Gastrocnemius medialis (tissue), 4 donors: Measurements from ENCODE around the gene FLT3LG. TPM values are rescaled to one million over a fixed set of nuclear protein-coding genes. Genes with fewer than 3 reads are reported as not detected.

Experiments used
- ATAC-seq, 2 donors: fragments of 150-250 bp; one replicate each; pipeline ENCODE4 v1.9.1; 2016
- DNase-seq, 2 donors: peaks; one replicate each; pipeline ENCODE4 v3.0.0-alpha.2; 2019
- H3K27ac ChIP-seq, 4 donors: fragments of 200-600 bp; sonication (generic); 1 replicate in 1 of 4; 2 replicates in 3 of 4; pipeline ENCODE4 v1.5.1; 2016 to 2018; ENCODE audit warnings: mild to moderate bottlenecking in 2 of 4, moderate library complexity in 1 of 4
- H3K27me3 ChIP-seq, 3 donors: fragments of 200-600 bp; sonication (generic) in 2 of 3; 1 replicate in 1 of 3; 2 replicates in 2 of 3; pipeline versions ENCODE4 v1.5.1 to v1.6.0; 2016 to 2019; ENCODE audit warnings: mild to moderate bottlenecking in 1 of 3, moderate library complexity in 1 of 3
- H3K36me3 ChIP-seq, 2 donors: fragments of 200-600 bp; sonication (generic) in 1 of 2; one replicate each; pipeline ENCODE4 v1.5.1; 2017 to 2018
- H3K4me1 ChIP-seq, 2 donors: fragments of 200-600 bp; sonication (generic) in 1 of 2; one replicate each; pipeline ENCODE4 v1.5.1; 2016 to 2017; ENCODE audit warnings: mild to moderate bottlenecking in 2 of 2
- H3K4me3 ChIP-seq, 4 donors: fragments of 200-600 bp; sonication (generic) in 3 of 4; 1 replicate in 1 of 4; 2 replicates in 3 of 4; pipeline ENCODE4 v1.5.1; 2016 to 2019; ENCODE audit warnings: mild to moderate bottlenecking in 2 of 4
- H3K9me3 ChIP-seq, 3 donors: fragments of 200-600 bp; sonication (generic) in 2 of 3; 1 replicate in 1 of 3; 2 replicates in 2 of 3; pipeline ENCODE4 v1.5.1; 2016 to 2019
- CTCF ChIP-seq, 5 experiments: fragments of 450-650 bp in 3 of 5; fragments of 200-600 bp in 2 of 5; sonication (generic) in 2 of 5; IDR thresholded peaks in 4 of 5; conservative IDR thresholded peaks in 1 of 5; 1 replicate in 4 of 5; 2 replicates in 1 of 5; pipeline ENCODE4 v1.5.1; 2016 to 2019; ENCODE audit warnings: antibody characterized with exemption in 5 of 5, mild to moderate bottlenecking in 3 of 5, moderate library complexity in 3 of 5
- POLR2A ChIP-seq, 2 donors: fragments of 450-650 bp; IDR thresholded peaks; one replicate each; pipeline ENCODE4 v1.6.1; 2017; ENCODE audit warnings: antibody characterized with exemption in 2 of 2, mild to moderate bottlenecking in 2 of 2, moderate library complexity in 2 of 2
- in situ Hi-C, 4 donors: fragments of 200-750 bp; cut with MboI; loops; one replicate each; pipeline versions ENCODE4 v1.15.0 to v1.8.0; 2017; ENCODE audit warnings: low sequenced_read_pairs in 4 of 4
- intact Hi-C: fragments of 100-400 bp; cut with DNase I; formaldehyde crosslinking; loops from one replicate; pipeline ENCODE4 v1.15.1; 2023; ENCODE audit warnings: low total_unique reads
- microRNA counts, 2 donors: library from miRNA; unstranded; fragments of <30 nt; microRNA quantifications; one replicate each; lab custom pipeline; 2016
- microRNA-seq, 2 donors: library from miRNA; unstranded; fragments of <30 nt; microRNA quantifications; one replicate each; pipeline ENCODE4, GENCODE V29; 2016; ENCODE audit warnings: borderline replicate concordance in 2 of 2
- total RNA-seq, 4 donors: library from RNA; depleted of rRNA; stranded (reverse); fragments of >200 nt; gene quantifications; one replicate each; pipeline versions ENCODE4 v1.1.0 to v1.2.3, GENCODE V29; 2016

The FLT3LG gene
- total RNA-seq, 4 donors from 2014 or later: 0.91 to 2.7 (median 1.2) TPM

GRCh38 chr19:49534632-49535385, 60.8 kb downstream of the FLT3LG start:
- intact Hi-C loops: no loop called here
- H3K4me3 ChIP-seq: peak overlapping the region; percentile 63 to 84 (median 75)
- H3K36me3 ChIP-seq: no peaks in the 10 kb centered on the region

More at GRCh38 chr19:49534632-49535385, 60.8 kb downstream of the FLT3LG start:
- ATAC-seq (no peak), DNase-seq (no peak)
- in situ Hi-C loops: loop anchor here in 1 of 4 donors (25.0 kb wide), 1 partner anchor 148 kb away; the partner anchor contains the start of gene KASH5
- no peaks in the 10 kb centered on the region for H3K9me3 ChIP-seq
- peaks cover 9 to 13% of the 10 kb centered on the region in 2 donors for H3K4me1 ChIP-seq
- H3K27me3 ChIP-seq: no peaks in the 10 kb centered on the region
- TF ChIP-seq CTCF (IDR thresholded peaks at IDR 0.05 in 4 of 5, conservative IDR thresholded peaks at IDR 0.05 in 1 of 5) (no peak), POLR2A (IDR thresholded peaks at IDR 0.05) (no peak)
- peak overlapping the region in 1 of 4 donors; percentile 60 for H3K27ac ChIP-seq

MicroRNA genes within 50 kb of the gene (microRNA counts, 767-probe panel; counts per million panel counts)
- microRNA hsa-miR-150-5p (lab: Ali Mortazavi, UCI): 12,131 to 12,267 counts per million in 2 donors

Small RNA genes lying within 50 kb of the gene (microRNA-seq; reads per million reads assigned to microRNA genes)
- gene MIR150: 786 to 851 reads per million in 2 donors

Other genes with a start within 250 kb of the FLT3LG start
- 1 to 10 TPM in 1 of 4 donors, under 1 TPM in 2, not detected in 1; 0.13 to 4.3 (median 0.36) TPM for gene SLC6A16, start 149.0 kb upstream of the FLT3LG start, total RNA-seq
- 1 to 10 TPM; 1.6 to 8.5 (median 2.3) TPM for gene CD37, start 138.8 kb upstream of the FLT3LG start, total RNA-seq
- 10 to 100 TPM in 2 of 4 donors, 1 to 10 TPM in 2; 6.1 to 12.6 (median 9.5) TPM for gene TEAD2, start 111.8 kb upstream of the FLT3LG start, total RNA-seq
- gene DKKL1, start 110.3 kb upstream of the FLT3LG start, total RNA-seq: not detected
- not detected for gene KASH5, start 86.0 kb upstream of the FLT3LG start, total RNA-seq
- gene PTH2, start 50.8 kb upstream of the FLT3LG start, total RNA-seq: not detected
- not detected for gene GFY, start 48.8 kb upstream of the FLT3LG start, total RNA-seq
- gene SLC17A7, start 32.7 kb upstream of the FLT3LG start, total RNA-seq: 1 to 10 TPM in 1 of 4 donors, under 1 TPM in 3; 0.24 to 1.6 (median 0.33) TPM
- gene PIH1D1, start 22.4 kb upstream of the FLT3LG start, total RNA-seq: 100 to 1,000 TPM in 1 of 4 donors, 10 to 100 TPM in 3; 41.9 to 107 (median 79.0) TPM
- 10 to 100 TPM in 2 of 4 donors, 1 to 10 TPM in 2; 8.0 to 12.6 (median 9.9) TPM for gene ALDH16A1, start 21.0 kb upstream of the FLT3LG start, total RNA-seq
- gene RPL13A, start 13.4 kb downstream of the FLT3LG start, total RNA-seq: 1,000 to 10,000 TPM; 1,565 to 2,260 (median 1,899) TPM
- gene RPS11, start 22.2 kb downstream of the FLT3LG start, total RNA-seq: 1,000 to 10,000 TPM; 2,509 to 3,015 (median 2,721) TPM
- 10 to 100 TPM; 54.8 to 68.2 (median 59.7) TPM for gene FCGRT, start 38.4 kb downstream of the FLT3LG start, total RNA-seq
- gene RCN3, start 53.8 kb downstream of the FLT3LG start, total RNA-seq: 10 to 100 TPM in 2 of 4 donors, 1 to 10 TPM in 2; 1.2 to 11.7 (median 7.6) TPM
- 10 to 100 TPM; 62.4 to 92.8 (median 78.9) TPM for gene NOSIP, start 106.3 kb downstream of the FLT3LG start, total RNA-seq
- 1 to 10 TPM in 3 of 4 donors, not detected in 1; 1.4 to 4.6 (median 3.8) TPM for gene PRRG2, start 107.1 kb downstream of the FLT3LG start, total RNA-seq
- 1 to 10 TPM; 3.4 to 7.7 (median 3.8) TPM for gene PRR12, start 117.0 kb downstream of the FLT3LG start, total RNA-seq
- gene RRAS, start 165.9 kb downstream of the FLT3LG start, total RNA-seq: 10 to 100 TPM; 12.4 to 26.2 (median 24.2) TPM
- 10 to 100 TPM; 13.7 to 36.1 (median 32.9) TPM for gene SCAF1, start 168.0 kb downstream of the FLT3LG start, total RNA-seq
- gene IRF3, start 191.6 kb downstream of the FLT3LG start, total RNA-seq: 10 to 100 TPM; 11.0 to 18.6 (median 13.7) TPM
- 10 to 100 TPM; 10.7 to 12.9 (median 11.8) TPM for gene BCL2L12, start 191.7 kb downstream of the FLT3LG start, total RNA-seq
- gene PRMT1, start 203.1 kb downstream of the FLT3LG start, total RNA-seq: 100 to 1,000 TPM; 190 to 242 (median 229) TPM
- 1 to 10 TPM in 3 of 4 donors, not detected in 1; 1.0 to 2.1 (median 1.4) TPM for gene ADM5, start 215.4 kb downstream of the FLT3LG start, total RNA-seq
- under 1 TPM in 3 of 4 donors, not detected in 1; 0.26 to 0.97 (median 0.73) TPM for gene CPT1C, start 216.9 kb downstream of the FLT3LG start, total RNA-seq